ENCODE data around the gene ADI1.

The ADI1 gene

GRCh38 chr2:3470856-3471737, 48.2 kb downstream of the ADI1 start:
- Histone ChIP-seq H3K27me3 (replicated peaks; ENCODE audit: control insufficient read depth, insufficient read depth, low read length) (no peaks in the 10 kb centered on the region), H3K4me3 (replicated peaks; ENCODE audit: low read depth, low read length) (no peak overlapping the region), H3K36me3 (ENCODE audit: control insufficient read depth, insufficient read depth, low read length) (peaks cover 26% of the 10 kb centered on the region)
- no peak for DNase-seq (ENCODE audit: extremely low read depth, insufficient read length)
- TF ChIP-seq CTCF (IDR thresholded peaks at IDR 0.05; ENCODE audit: insufficient read depth, low read length, poor library complexity, severe bottlenecking): no peak

- DNase-seq (ENCODE audit: extremely low read depth, insufficient read length): no peak
- no peak for TF ChIP-seq CTCF (IDR thresholded peaks at IDR 0.05; ENCODE audit: insufficient read depth, low read length, poor library complexity, severe bottlenecking)
- no peak overlapping the region for H3K4me3 ChIP-seq (replicated peaks; ENCODE audit: low read depth, low read length)
- H3K36me3 ChIP-seq (ENCODE audit: control insufficient read depth, insufficient read depth, low read length): peaks cover 28% of the 10 kb centered on the region
- no peaks in the 10 kb centered on the region for H3K27me3 ChIP-seq (replicated peaks; ENCODE audit: control insufficient read depth, insufficient read depth, low read length)
Observed at GRCh38 chr2:3470166-3470651, 49.1 kb downstream of the ADI1 start.

GRCh38 chr2:3469486-3469885, 49.8 kb downstream of the ADI1 start:
- no peaks in the 10 kb centered on the region for H3K27me3 ChIP-seq (replicated peaks; ENCODE audit: control insufficient read depth, insufficient read depth, low read length)
- H3K4me3 ChIP-seq (replicated peaks; ENCODE audit: low read depth, low read length): no peak overlapping the region
- peaks cover 30% of the 10 kb centered on the region for H3K36me3 ChIP-seq (ENCODE audit: control insufficient read depth, insufficient read depth, low read length)
- no peak for DNase-seq (ENCODE audit: extremely low read depth, insufficient read length)
- TF ChIP-seq CTCF (IDR thresholded peaks at IDR 0.05; ENCODE audit: insufficient read depth, low read length, poor library complexity, severe bottlenecking): no peak

GRCh38 chr2:3468296-3468988, 50.9 kb downstream of the ADI1 start:
- no peak for DNase-seq (ENCODE audit: extremely low read depth, insufficient read length)
- peaks cover 32% of the 10 kb centered on the region for H3K36me3 ChIP-seq (ENCODE audit: control insufficient read depth, insufficient read depth, low read length)
- H3K4me3 ChIP-seq (replicated peaks; ENCODE audit: low read depth, low read length): no peak overlapping the region
- no peaks in the 10 kb centered on the region for H3K27me3 ChIP-seq (replicated peaks; ENCODE audit: control insufficient read depth, insufficient read depth, low read length)
- TF ChIP-seq CTCF (IDR thresholded peaks at IDR 0.05; ENCODE audit: insufficient read depth, low read length, poor library complexity, severe bottlenecking): no peak

- Histone ChIP-seq H3K4me3 (replicated peaks; ENCODE audit: low read depth, low read length) (no peak overlapping the region), H3K27me3 (replicated peaks; ENCODE audit: control insufficient read depth, insufficient read depth, low read length) (no peaks in the 10 kb centered on the region), H3K36me3 (ENCODE audit: control insufficient read depth, insufficient read depth, low read length) (peaks cover 35% of the 10 kb centered on the region)
- no peak for TF ChIP-seq CTCF (IDR thresholded peaks at IDR 0.05; ENCODE audit: insufficient read depth, low read length, poor library complexity, severe bottlenecking)
- no peak for DNase-seq (ENCODE audit: extremely low read depth, insufficient read length)
Observed at GRCh38 chr2:3467654-3468053, 51.7 kb downstream of the ADI1 start.
